Measurements from ENCODE around the gene PELI1.

Gene PELI1
- 29.7 to 101 (median 53.0) reads per million in 4 experiments for total RNA-seq

DNA sequence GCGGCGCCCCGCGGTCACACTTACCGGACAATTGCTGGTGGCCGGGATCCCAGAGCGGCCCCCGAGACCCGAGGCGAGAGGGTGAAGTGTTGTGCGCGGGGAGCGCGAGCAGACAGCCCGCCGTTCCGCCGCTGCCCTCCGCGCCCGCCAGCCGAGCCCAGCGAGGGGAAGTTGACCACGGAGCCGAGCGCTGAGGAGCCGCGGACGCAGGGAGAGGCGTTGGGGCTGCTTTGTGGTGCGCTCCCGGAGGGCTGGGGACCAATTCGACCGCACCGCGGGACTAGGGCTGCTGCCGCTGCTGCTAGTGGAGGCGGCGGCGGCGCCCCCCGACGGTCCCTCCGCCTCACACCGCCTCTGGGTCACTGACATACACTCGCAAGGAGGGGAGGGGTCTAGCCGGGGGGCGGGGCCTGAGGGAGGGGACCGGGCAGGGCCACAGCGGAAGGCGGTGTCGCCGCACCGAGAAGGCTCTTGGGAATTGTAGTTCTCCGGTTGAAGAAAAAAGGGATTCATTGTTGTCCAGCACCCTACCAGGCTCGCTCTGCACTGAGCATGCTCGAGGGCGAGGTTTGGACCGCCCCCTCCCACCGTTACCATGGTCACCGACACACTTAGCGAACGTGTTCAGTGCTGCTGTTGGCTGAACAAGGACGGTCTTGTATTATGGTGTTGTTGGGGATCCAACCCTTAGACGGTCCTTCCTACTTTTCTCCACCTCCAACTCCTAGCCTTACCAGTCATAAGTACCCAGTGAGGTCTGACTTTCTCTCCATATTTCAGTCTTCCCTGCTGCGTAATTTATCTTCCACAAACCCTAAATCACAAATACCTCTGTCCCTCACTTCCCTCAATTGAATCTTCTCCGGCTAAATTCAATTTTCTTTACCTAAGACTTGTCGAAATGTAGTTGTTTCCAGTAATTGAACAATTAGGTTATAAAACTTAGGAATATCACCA, at the start of gene PELI1:
Gene PELI1 (minus strand): TSS at position 364 of the 957 bp plus-strand sequence. CDS start 36,110 bp downstream, outside the sequence.
- DNase-seq = peak; percentile 92

DNA sequence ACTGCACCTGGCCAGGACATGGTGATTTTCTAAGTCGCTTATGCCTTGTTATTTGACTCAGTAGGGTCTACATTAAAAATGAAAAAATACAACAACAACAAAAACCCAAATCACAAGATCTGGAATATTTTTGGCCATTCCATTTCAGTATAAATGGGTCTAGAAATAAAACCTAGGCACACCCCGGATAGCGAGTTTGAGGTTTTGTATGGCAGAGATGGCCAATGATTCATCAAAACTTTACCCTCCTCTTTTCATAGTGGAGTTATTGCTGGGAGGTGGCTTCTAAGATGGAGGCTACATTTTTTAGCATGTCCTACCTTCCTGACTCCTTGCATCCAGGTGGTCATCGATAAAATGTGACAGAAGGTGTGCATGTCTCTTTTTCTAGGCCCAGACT, 49.3 kb upstream of the PELI1 start:
- no peak for DNase-seq

GRCh38 chr2:64192664-64193105, 48.5 kb upstream of the PELI1 start:
- DNase-seq = no peak

- no peak for DNase-seq
Measured at GRCh38 chr2:64192125-64192479, 47.9 kb upstream of the PELI1 start.

- no peak for DNase-seq
Measured at GRCh38 chr2:64189586-64189985, 45.4 kb upstream of the PELI1 start.

DNA sequence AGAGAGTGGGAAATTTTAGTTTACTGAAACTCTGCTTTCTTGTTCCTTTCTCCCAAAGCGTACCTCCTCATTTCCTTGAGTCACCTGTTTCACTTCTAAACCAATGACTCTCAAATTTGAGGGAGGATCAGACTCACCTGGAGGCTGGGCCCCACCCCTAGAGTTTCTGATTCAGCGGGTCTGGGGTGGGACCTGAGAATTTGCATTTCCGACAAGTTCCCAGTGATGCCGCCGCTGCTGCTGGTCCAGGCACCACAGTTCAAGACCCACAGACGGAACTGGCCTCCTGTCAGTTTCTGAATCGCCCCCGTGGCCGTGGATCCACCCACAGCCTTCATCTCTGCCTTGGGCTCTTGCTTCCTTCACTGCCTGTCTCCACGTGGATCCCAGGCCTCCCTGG, 44.9 kb upstream of the PELI1 start:
- no peak for DNase-seq

DNA sequence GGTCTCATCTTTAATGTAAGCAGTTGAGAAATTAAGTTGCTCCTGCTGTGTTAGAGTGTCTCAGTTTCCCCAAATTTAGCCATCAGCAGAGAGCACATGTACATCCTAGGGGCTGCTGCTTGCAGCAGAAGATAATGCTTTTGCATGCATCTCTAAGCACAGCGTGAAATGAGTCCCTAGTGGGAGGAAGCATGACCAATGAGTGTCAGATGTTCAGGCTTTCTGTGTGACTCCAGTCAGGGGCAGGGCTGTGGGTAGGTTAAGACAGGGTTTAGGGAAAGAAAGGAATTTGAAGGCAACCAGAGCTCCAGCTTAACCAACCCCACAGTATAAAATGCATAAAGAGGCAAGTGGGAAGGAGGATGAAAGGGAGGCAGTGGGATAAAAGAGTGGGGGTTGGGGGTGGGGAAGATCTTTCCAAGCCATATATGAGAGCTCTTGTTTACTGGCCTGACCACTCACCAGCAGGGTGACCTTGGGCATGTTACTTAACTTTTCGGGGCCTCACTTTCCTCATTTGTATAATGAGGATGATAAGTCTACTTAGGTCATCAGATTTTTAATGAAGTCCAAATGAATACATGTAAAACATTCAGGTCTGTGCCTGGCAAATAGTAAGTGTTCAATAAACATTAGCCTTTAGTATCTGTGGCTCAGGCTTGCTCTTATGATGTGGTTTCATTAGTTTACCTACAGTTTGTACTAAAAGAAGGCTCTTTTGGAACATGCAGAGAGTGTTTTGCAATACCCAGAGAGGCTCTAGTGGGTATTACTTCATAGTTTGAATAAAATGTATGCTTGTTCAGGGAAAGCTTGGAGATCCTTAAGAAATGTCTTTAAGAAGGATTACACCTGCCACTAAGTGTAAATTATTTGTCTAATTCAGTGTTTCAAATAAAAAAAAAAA, 42.7 kb upstream of the PELI1 start:
- DNase-seq = no peak

GRCh38 chr2:64179582-64180321, 35.5 kb upstream of the PELI1 start:
- no peak for DNase-seq

DNA sequence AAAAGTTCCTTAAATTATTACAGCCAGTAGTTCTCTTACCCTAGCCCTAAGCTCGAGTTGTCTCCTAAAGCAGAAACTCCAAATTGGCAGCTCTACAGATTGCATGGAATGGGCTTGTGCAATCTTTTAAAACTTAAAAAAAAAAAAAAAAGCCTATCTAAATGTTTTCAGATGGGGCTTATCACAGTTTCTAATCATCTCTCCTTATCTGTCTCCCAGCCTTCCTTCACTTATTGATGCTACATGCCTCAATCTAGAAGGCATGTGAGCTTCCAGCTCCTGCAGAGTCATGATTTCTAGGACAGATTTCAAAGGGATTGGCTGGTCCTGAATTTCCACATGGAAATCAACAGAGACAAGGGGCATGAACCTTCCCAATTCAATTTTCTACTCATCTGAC, 33.1 kb upstream of the PELI1 start:
- DNase-seq = no peak

DNA sequence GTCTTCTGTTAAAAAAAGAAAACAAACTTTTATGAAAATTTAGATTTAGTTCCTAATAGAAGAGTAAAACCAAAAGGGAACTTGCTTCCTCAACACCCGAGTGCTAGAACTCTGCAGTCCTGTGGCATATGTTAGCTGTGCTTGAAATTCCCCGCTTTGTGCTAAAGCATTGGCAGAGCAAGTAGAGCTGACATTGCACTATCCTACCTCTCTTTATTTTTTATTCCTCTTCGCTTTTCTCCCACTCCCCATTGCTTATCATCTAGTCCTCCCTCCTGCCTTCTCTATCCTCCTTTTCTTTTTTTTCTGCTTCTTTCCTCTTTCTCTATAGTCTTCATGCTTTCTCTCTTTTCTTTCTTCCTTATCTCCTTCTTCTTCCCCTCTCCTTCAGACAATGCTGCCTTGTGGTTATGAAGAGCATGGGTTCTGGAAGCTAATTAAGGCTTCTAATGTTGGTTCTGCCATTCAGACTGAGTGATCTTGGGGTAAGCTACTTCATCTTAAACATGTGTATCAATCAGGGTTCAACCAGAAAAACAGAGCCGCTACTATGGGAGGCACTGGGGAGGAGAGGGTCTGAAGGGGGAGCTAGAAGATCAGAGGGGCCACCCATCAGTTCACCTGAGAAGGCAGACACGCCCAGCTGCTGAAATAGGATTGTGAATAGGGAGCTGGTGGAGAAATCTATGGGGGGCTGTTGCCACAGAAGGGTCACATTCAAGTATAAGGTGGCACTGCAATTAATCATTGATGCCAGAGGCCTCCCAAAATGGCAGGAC, 31.4 kb upstream of the PELI1 start:
- DNase-seq = no peak

DNA sequence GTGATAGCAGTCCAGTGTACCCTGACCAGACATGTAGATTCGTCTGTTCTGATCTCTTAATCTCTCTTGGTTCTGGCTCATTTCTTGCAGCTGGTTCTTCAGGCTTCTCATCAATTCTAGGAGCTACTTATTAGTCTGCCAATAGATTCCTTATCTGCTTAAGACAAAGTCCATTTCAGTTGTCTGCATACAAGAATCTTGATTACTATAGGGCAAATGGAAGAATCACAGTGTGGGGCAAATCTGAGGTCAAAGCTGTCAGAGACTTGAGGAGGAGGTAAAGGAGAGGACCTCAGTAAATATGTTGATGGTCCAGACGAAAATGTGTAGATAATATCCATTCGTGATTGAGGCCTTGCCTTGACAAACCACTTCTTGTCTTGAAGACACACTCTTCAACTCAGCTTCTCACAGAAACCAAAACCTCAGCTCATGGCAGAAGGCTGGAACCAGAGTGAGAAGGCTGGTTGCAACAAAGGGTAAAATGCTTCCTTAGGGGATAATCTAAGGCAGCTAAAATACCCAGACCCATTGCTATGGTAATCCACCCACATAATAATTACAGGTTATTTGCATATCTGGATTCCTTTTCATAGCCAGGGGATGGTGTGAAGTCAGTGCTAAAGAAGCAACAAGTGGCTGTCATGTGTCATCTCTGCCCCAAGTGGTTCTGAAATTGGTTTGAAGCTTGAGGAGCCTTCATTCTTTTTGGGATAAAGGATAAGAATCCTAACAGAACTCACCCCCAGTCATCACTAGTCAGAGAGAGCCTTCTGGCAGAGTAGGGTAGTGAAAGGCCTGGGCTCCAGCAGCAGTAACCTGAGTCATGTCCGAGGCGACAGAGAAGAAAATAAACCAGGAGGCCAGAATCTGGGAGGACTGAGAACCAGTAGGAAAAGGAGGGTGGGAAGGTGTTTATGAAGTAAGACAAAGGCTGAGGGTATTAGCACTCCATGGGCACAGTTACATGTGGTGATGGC, 29.2 kb upstream of the PELI1 start:
- DNase-seq = no peak

DNA sequence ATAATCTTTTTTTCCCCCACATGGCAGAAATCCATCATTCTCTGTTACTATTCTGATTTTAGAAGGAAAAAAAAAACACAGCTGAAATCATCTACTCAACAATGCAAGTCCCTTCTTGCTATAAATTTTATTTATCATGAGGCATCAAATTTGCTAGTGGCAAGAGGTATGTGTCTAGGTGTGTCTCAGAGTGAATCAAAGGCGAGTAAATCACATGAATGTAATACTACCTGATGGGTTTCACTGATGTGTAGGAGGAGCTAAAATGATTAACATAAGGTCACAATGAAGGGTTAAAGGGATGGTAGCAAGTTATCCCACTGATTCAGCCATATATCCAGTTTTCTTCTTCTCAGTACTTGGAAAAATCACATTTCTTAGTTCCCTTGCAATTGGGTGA, 24.5 kb upstream of the PELI1 start:
- DNase-seq = no peak

DNA sequence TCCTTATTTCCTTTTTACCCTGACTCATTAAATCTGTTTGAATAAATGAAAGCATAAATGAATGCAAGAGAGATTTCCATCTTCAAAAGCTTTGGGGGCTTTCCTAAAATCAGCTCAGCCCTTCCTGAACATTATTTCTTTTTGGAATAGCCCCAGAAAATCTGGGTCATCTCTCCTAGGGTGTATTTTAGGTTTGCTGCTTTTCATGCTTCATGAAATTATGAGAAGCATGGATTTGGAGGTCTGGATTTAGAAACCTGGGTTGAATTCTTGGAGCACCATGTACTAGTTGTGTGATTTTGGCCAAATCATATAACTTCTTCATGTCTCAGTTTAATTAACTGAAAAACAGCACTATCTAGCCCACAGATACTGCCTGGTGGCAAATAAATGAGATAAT, 24.0 kb upstream of the PELI1 start:
- DNase-seq = no peak

- DNase-seq = no peak
Measured at GRCh38 chr2:64166637-64167420, 22.6 kb upstream of the PELI1 start.

- no peak for DNase-seq
Measured at GRCh38 chr2:64166212-64166611, 22.0 kb upstream of the PELI1 start.

GRCh38 chr2:64165706-64166105, 21.5 kb upstream of the PELI1 start:
- no peak for DNase-seq

GRCh38 chr2:64164629-64165028, 20.4 kb upstream of the PELI1 start:
- DNase-seq = no peak

DNA sequence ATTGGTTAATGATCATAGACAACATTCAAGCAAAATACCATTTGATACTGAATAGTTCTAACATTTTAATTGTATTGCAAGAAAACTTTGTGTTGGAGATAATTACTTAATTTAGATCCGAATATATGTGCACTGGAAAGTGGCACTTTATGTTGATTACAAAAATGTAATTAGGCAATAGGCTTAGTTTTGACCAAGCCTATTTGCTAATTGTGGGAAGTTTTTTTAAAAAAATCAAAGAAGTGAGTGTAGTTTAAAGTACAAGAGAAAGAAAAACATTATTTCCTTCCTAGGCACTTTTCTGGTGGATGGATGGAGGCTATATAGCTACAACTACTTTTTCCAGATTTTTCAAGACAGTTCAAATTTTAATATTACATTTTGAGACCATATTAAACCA, 18.3 kb upstream of the PELI1 start:
- no peak for DNase-seq

GRCh38 chr2:64157792-64158191, 13.6 kb upstream of the PELI1 start:
- no peak for DNase-seq

- DNase-seq = no peak
Measured at GRCh38 chr2:64153811-64154210, 9.6 kb upstream of the PELI1 start.
